GM12892 (cell line): ENCODE results near the gene FUT7.

Experiments
- POLR2A ChIP-seq: IDR thresholded peaks from 2 replicates; pipeline ENCODE4 v1.6.1; 2011; ENCODE audit warnings: low read depth, low read length, control low read depth
- POLR2AphosphoS5 ChIP-seq: IDR thresholded peaks from 2 replicates; pipeline ENCODE4 v1.6.1; 2011; ENCODE audit warnings: low read depth, low read length, control low read depth
- TAF1 ChIP-seq: IDR thresholded peaks from 2 replicates; pipeline ENCODE4 v1.6.1; 2011; ENCODE audit warnings: low read depth, mild to moderate bottlenecking, control low read depth, low read length, borderline replicate concordance

DNA sequence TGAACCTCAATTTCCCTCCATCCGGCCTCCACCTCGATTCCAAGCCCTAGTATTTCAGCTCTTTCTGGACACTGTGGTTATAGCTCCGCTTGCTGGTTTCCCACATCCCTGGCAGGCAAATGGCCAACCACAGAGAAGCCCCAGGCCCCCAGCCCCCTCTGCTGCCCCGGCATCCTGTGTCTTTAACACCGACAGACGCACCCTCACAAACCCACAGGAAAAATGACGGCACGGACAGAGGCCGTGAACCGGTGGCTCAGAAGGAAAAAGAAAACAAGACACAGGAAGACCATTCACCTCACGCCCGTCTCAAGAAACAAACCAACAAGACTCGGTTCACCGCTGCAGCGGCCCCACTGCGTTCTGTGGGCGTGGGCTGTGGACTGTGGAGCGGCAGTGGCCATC, 34.1 kb downstream of the FUT7 start:
- TF ChIP-seq POLR2A, result no peak
- no peak for TF ChIP-seq POLR2AphosphoS5
- TF ChIP-seq TAF1, result no peak
